ENCODE data around the gene LENEP.

DNA sequence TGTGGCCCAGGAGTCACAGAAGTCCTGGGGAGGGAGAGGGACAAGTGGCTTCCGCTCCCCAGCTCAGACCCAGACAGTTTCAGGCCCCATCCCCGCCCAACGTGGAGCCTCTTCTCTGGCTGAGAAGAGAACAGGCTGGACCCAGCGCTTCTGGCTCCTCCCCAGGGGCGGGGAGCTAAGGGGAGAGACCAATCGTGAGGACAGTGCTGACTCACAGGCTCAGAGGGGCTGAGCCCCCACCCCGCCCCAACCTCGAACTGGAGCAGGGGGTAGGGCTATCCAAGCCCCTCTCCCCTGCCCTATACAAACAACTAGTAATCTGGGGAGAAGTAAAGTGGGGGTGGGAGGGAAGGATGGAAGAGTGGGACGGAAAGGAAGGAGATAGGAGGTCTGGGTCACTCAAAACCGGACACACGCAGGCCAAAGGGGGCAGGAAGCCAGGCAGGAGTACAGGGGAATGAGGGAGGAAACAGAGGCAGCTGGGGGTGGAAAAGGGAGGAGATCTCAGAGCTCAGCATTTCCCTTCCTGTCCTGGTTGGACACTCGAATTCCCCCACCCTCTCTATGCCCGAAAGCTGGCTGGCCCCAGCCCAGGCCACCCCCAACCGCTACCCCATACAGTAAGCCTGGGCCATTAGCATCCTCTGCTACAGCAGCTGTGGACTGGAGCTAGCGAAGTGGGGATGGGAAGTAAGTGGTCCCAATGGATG is 22.6 kb upstream of the LENEP start, which contains the start of gene SHC1:
- TF ChIP-seq, protein P1, sequence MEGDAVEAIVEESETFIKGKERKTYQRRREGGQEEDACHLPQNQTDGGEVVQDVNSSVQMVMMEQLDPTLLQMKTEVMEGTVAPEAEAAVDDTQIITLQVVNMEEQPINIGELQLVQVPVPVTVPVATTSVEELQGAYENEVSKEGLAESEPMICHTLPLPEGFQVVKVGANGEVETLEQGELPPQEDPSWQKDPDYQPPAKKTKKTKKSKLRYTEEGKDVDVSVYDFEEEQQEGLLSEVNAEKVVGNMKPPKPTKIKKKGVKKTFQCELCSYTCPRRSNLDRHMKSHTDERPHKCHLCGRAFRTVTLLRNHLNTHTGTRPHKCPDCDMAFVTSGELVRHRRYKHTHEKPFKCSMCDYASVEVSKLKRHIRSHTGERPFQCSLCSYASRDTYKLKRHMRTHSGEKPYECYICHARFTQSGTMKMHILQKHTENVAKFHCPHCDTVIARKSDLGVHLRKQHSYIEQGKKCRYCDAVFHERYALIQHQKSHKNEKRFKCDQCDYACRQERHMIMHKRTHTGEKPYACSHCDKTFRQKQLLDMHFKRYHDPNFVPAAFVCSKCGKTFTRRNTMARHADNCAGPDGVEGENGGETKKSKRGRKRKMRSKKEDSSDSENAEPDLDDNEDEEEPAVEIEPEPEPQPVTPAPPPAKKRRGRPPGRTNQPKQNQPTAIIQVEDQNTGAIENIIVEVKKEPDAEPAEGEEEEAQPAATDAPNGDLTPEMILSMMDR (IDR thresholded peaks at IDR 0.05; ENCODE audit: low read length): no peak
- no peak for TF ChIP-seq EZH2 (optimal IDR thresholded peaks at IDR 0.05; ENCODE audit: low read depth, low read length)
